HepG2 (cell line): ENCODE measurements around the gene KRT15. TPM values are rescaled to one million over a fixed set of nuclear protein-coding genes. Genes with fewer than 3 reads are reported as not detected.
"Not testable (repeated sequence)": the region's sequence is repeated elsewhere in the genome, so short reads cannot be mapped to it uniquely, and the experiment has no call there.

Experiments used
- ATAC-seq: fragments of 200-7000 bp; cut with Tn5 transposase; 3 replicates; pipeline ENCODE4 v1.9.1; 2020; ENCODE audit warnings: mild to moderate bottlenecking, moderate library complexity
- BruUV-seq: library from RNA; stranded (reverse); fragments of 400-500 nt; replicated peaks from 2 replicates; lab custom pipeline; 2021; lab: Mats Ljungman, UMichigan
- CTCF ChIA-PET: fragments of 300-600 bp; formaldehyde crosslinking; extraction: SDS; loops from one replicate; lab custom pipeline; 2021; ENCODE audit warnings: low total read pairs, inconsistent platforms, low intra/inter-chr PET ratio; lab: Yijun Ruan, JAX
- POLR2A ChIA-PET: fragments of 350-600 bp; sonication (Branson Sonifier 250); formaldehyde crosslinking; loops from one replicate; lab custom pipeline; 2020; ENCODE audit warnings: antibody characterized with exemption, inconsistent platforms; lab: Yijun Ruan, JAX
- DNase-seq: peaks from one replicate; pipeline ENCODE4 v3.0.0-alpha.2; 2015; ENCODE audit warnings: low spot score
- FAIRE-seq: peaks from 3 replicates; lab custom pipeline; 2011; peaks lifted over from hg19 to GRCh38; lab: Jason Lieb, UNC
- H2AFZ ChIP-seq: one replicate; pipeline ENCODE4 v1.6.1; 2011; ENCODE audit warnings: low read length, inconsistent platforms
- H3K27ac ChIP-seq: fragments of 300-600 bp; 3 replicates; pipeline ENCODE4 v1.8.0; 2011; ENCODE audit warnings: mixed run types, mild to moderate bottlenecking, mixed read lengths, low read length, inconsistent platforms; ENCODE audit not compliant: insufficient read depth; ENCODE audit errors: extremely low read length
- H3K27me3 ChIP-seq, 2 experiments: fragments of 200-600 bp in 1 of 2; 2 replicates in 1 of 2; 3 replicates in 1 of 2; pipeline versions ENCODE4 v1.6.0 to v1.8.0; 2011; ENCODE audit warnings: low read length in 2 of 2, mild to moderate bottlenecking in 2 of 2, moderate library complexity in 2 of 2, inconsistent platforms in 1 of 2; ENCODE audit not compliant: insufficient read depth in 2 of 2, control insufficient read depth in 1 of 2
- H3K36me3 ChIP-seq, 2 experiments: fragments of 200-600 bp in 1 of 2; replicated peaks in 1 of 2; 2 replicates in 1 of 2; 3 replicates in 1 of 2; pipeline versions ENCODE4 v1.5.1 to v1.8.0; 2011; ENCODE audit warnings: low read length in 2 of 2, inconsistent platforms in 1 of 2; ENCODE audit not compliant: insufficient read depth in 2 of 2, control insufficient read depth in 1 of 2
- H3K4me1 ChIP-seq: 2 replicates; pipeline ENCODE4 v1.5.1; 2012; ENCODE audit warnings: low read length, inconsistent platforms; ENCODE audit not compliant: insufficient read depth
- H3K4me2 ChIP-seq: 2 replicates; pipeline ENCODE4 v1.6.0; 2011; ENCODE audit warnings: low read depth, low read length, inconsistent platforms
- H3K4me3 ChIP-seq, 3 experiments: fragments of 200-600 bp in 1 of 3; sonication (generic), shearing (Covaris generic) in 1 of 3; replicated peaks in 1 of 3; 2 replicates each; pipeline ENCODE4 v1.5.1; 2011 to 2016; ENCODE audit warnings: low read length in 3 of 3, inconsistent platforms in 2 of 3, low read depth in 2 of 3, mild to moderate bottlenecking in 2 of 3, control low read depth in 1 of 3, mixed read lengths in 1 of 3; ENCODE audit not compliant: insufficient read depth in 1 of 3
- H3K79me2 ChIP-seq: one replicate; pipeline ENCODE4 v1.6.1; 2011; ENCODE audit warnings: low read length, inconsistent platforms; ENCODE audit not compliant: insufficient read depth
- H3K9ac ChIP-seq: 2 replicates; pipeline ENCODE4 v1.6.0; 2011; ENCODE audit warnings: mild to moderate bottlenecking, low read depth, low read length, inconsistent platforms; ENCODE audit not compliant: insufficient read depth
- H3K9me3 ChIP-seq: 2 replicates; pipeline ENCODE4 v1.5.1; 2012; ENCODE audit warnings: mild to moderate bottlenecking, low read length
- H4K20me1 ChIP-seq: 2 replicates; pipeline ENCODE4 v1.6.0; 2011; ENCODE audit warnings: inconsistent platforms, mild to moderate bottlenecking, low read length, moderate library complexity; ENCODE audit not compliant: insufficient read depth
- ATF1 ChIP-seq: IDR thresholded peaks from 2 replicates; pipeline ENCODE4 v1.6.1; 2016; ENCODE audit warnings: mild to moderate bottlenecking, control low read depth
- FIP1L1 ChIP-seq: fragments of 200-400 bp; formaldehyde crosslinking; IDR thresholded peaks from 2 replicates; pipeline ENCODE4 v1.6.1; 2018; ENCODE audit warnings: low read depth, mild to moderate bottlenecking, low read length, moderate library complexity, borderline replicate concordance; ENCODE audit not compliant: insufficient read depth
- HNF1B ChIP-seq: sonication (generic); formaldehyde crosslinking; IDR thresholded peaks from 2 replicates; pipeline ENCODE4 v1.5.1; 2020; ENCODE audit warnings: mild to moderate bottlenecking, moderate library complexity, missing genetic modification reagents
- NR2F2 ChIP-seq: IDR thresholded peaks from 2 replicates; pipeline ENCODE4 v1.6.1; 2012; ENCODE audit warnings: low read depth, inconsistent platforms, borderline replicate concordance
- SALL1 ChIP-seq: sonication (generic); formaldehyde crosslinking; IDR thresholded peaks from 2 replicates; pipeline ENCODE4 v1.8.0; 2022; ENCODE audit warnings: mild to moderate bottlenecking, missing genetic modification reagents
- SAP130 ChIP-seq: IDR thresholded peaks from 2 replicates; pipeline ENCODE4 v1.6.1; 2016; ENCODE audit warnings: low read depth
- ZNF557 ChIP-seq: sonication (generic); formaldehyde crosslinking; IDR thresholded peaks from 2 replicates; pipeline ENCODE4 v1.4.0; 2020; ENCODE audit warnings: missing genetic modification reagents
- WGBS: methylation state at CpG from one replicate; pipeline ENCODE4 v1.1.6; 2017; ENCODE audit warnings: low lambda C conversion rate; 5-methylcytosine and 5-hydroxymethylcytosine counted together
- in situ Hi-C: cut with HindIII; loops from 2 replicates; pipeline ENCODE4 v1.10.0; 2017; ENCODE audit warnings: low pct_unique_long_range_greater_than_20kb; ENCODE audit not compliant: extremely low pct_ligation_motif_present
- intact Hi-C: fragments of 100-400 bp; cut with micrococcal nuclease; formaldehyde crosslinking; loops from one replicate; pipeline ENCODE4 v1.10.0; 2022; ENCODE audit not compliant: unreplicated experiment
- polyA plus RNA-seq, 8 experiments: library from polyadenylated mRNA; depleted of rRNA in 3 of 8; stranded (reverse) in 7 of 8; unstranded in 1 of 8; fragments of >200 nt; fragmentation: Illumina TruSeq in 4 of 8; extraction: Trizol in 4 of 8; gene quantifications; 2 replicates each; pipeline versions ENCODE4 v1.2.1 to v1.2.3, GENCODE V29; 2011 to 2016; ENCODE audit warnings: low read depth in 4 of 8, missing spikeins in 1 of 8, mixed read lengths in 1 of 8; ENCODE audit not compliant: insufficient read depth in 1 of 8
- total RNA-seq, 5 experiments: library from RNA; depleted of rRNA; stranded (reverse); fragments of >200 nt; fragmentation: Illumina TruSeq; extraction: Trizol; gene quantifications; 2 replicates each; pipeline ENCODE4 v1.2.3, GENCODE V29; 2016; ENCODE audit warnings: low read depth in 1 of 5
- TF ChIP-seq, protein P1 (sequence below): sonication (generic); formaldehyde crosslinking; IDR thresholded peaks from 2 replicates; pipeline ENCODE4 v1.4.0; 2020; ENCODE audit warnings: missing genetic modification reagents, borderline replicate concordance
- TF ChIP-seq, protein P2 (sequence below): sonication (generic); formaldehyde crosslinking; IDR thresholded peaks from 2 replicates; pipeline ENCODE4 v1.4.0; 2020; ENCODE audit warnings: missing genetic modification reagents

The KRT15 gene
- total and polyA plus RNA-seq, 2 of the 13 experiments (the other 11 are each of a cell fraction or from before 2014, with no cell fraction given) = 0.46 to 0.63 TPM

DNA sequence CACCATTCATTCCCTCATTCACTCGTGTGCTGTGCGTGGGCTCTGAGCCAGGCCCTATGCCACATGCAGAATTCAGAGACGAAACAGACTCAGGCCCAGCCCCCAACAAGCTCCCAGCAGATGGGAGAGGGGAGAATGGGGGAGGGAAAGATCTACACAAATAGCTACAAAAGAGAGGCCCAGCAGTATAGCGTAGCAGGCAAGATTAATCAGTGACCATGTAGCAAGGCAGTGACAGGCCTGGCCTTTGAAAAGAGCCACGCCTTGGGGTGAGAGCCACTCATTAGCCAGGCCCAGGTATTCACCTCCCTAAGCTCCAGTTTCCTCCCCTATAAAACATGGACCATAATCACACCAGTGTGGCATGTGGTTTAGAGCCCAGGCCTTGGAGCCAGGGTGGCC is 25.8 kb upstream of the KRT15 start (continued):
- TF ChIP-seq, protein P1, sequence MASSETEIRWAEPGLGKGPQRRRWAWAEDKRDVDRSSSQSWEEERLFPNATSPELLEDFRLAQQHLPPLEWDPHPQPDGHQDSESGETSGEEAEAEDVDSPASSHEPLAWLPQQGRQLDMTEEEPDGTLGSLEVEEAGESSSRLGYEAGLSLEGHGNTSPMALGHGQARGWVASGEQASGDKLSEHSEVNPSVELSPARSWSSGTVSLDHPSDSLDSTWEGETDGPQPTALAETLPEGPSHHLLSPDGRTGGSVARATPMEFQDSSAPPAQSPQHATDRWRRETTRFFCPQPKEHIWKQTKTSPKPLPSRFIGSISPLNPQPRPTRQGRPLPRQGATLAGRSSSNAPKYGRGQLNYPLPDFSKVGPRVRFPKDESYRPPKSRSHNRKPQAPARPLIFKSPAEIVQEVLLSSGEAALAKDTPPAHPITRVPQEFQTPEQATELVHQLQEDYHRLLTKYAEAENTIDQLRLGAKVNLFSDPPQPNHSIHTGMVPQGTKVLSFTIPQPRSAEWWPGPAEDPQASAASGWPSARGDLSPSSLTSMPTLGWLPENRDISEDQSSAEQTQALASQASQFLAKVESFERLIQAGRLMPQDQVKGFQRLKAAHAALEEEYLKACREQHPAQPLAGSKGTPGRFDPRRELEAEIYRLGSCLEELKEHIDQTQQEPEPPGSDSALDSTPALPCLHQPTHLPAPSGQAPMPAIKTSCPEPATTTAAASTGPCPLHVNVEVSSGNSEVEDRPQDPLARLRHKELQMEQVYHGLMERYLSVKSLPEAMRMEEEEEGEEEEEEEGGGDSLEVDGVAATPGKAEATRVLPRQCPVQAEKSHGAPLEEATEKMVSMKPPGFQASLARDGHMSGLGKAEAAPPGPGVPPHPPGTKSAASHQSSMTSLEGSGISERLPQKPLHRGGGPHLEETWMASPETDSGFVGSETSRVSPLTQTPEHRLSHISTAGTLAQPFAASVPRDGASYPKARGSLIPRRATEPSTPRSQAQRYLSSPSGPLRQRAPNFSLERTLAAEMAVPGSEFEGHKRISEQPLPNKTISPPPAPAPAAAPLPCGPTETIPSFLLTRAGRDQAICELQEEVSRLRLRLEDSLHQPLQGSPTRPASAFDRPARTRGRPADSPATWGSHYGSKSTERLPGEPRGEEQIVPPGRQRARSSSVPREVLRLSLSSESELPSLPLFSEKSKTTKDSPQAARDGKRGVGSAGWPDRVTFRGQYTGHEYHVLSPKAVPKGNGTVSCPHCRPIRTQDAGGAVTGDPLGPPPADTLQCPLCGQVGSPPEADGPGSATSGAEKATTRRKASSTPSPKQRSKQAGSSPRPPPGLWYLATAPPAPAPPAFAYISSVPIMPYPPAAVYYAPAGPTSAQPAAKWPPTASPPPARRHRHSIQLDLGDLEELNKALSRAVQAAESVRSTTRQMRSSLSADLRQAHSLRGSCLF (CRISPR knock-in tag) = no peak
- TF ChIP-seq ATF1 = no peak
- no peak for TF ChIP-seq ZNF557
- peak; percentile 58; the same call in 1 of the 2 replicates for TF ChIP-seq HNF1B (CRISPR knock-in tag)
- TF ChIP-seq, protein P2, sequence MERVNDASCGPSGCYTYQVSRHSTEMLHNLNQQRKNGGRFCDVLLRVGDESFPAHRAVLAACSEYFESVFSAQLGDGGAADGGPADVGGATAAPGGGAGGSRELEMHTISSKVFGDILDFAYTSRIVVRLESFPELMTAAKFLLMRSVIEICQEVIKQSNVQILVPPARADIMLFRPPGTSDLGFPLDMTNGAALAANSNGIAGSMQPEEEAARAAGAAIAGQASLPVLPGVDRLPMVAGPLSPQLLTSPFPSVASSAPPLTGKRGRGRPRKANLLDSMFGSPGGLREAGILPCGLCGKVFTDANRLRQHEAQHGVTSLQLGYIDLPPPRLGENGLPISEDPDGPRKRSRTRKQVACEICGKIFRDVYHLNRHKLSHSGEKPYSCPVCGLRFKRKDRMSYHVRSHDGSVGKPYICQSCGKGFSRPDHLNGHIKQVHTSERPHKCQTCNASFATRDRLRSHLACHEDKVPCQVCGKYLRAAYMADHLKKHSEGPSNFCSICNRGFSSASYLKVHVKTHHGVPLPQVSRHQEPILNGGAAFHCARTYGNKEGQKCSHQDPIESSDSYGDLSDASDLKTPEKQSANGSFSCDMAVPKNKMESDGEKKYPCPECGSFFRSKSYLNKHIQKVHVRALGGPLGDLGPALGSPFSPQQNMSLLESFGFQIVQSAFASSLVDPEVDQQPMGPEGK (CRISPR knock-in tag) = 0 out of 2 replicates have a peak, but pooled peaks have one; percentile 19
- TF ChIP-seq SALL1 = peak; percentile 13; the same call in 1 of the 2 replicates
- no peak for TF ChIP-seq FIP1L1
- TF ChIP-seq SAP130 (CRISPR knock-in tag) = peak; percentile 25; the same call in 1 of the 2 replicates
- TF ChIP-seq NR2F2 = no peak

DNA sequence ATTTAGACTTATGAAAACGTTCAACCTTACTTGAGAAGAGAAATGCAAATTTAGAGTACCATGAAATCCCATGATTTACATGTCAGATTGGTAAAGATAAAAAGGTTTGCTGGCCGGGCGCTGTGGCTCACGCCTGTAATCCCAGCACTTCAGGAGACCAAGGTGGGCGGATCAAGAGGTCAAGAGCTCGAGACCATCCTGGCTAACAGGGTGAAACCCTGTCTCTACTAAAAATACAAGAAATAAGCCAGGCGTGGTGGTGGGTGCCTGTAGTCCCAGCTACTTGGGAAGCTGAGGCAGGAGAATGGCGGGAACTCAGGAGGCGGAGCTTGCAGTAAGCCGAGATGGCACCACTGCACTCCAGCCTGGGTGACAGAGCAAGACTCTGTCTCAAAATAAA is 24.1 kb upstream of the KRT15 start:
- FAIRE-seq, H4K20me1 ChIP-seq, H3K27me3 ChIP-seq, ATAC-seq, H3K79me2 ChIP-seq, H3K27ac ChIP-seq, intact Hi-C loops, H3K9ac ChIP-seq, in situ Hi-C loops, H3K9me3 ChIP-seq, CTCF ChIA-PET, H3K4me2 ChIP-seq, DNase-seq, H3K4me3 ChIP-seq, H2AFZ ChIP-seq, H3K36me3 ChIP-seq, BruUV-seq: not testable (repeated sequence)
- WGBS = 52% methylated on average over 10 of the region's 10 CpGs
- peaks cover 57% of the 10 kb centered on the region for H3K4me1 ChIP-seq
- POLR2A ChIA-PET = interaction anchor here (1.6 kb wide), 1 partner anchor 14 kb away, joined by 5 read pairs; the partner anchor contains the start of gene KRT19
